Adrenal gland (tissue), 12 donors: ENCODE results near the gene H6PD. TPM values are rescaled to one million over a fixed set of nuclear protein-coding genes. Genes with fewer than 3 reads are reported as not detected.
A peak's percentile ranks its signal among the peaks of the same experiment; 100 is the strongest.

Source experiments
- DNase-seq, 7 donors: peaks; one replicate each; pipeline ENCODE4 v3.0.0-alpha.2; 2019 to 2020
- H3K27ac ChIP-seq, 5 donors: fragments of 200-600 bp; sonication (generic) in 4 of 5; 1 replicate in 3 of 5; 2 replicates in 2 of 5; pipeline versions ENCODE4 v1.5.1 to v1.8.0; 2016 to 2020; ENCODE audit warnings: mild to moderate bottlenecking in 1 of 5
- H3K27me3 ChIP-seq: fragments of 200-600 bp; 2 replicates; pipeline ENCODE4 v1.8.0; 2021
- H3K36me3 ChIP-seq, 2 donors: fragments of 200-600 bp; replicated peaks in 1 of 2; 1 replicate in 1 of 2; 2 replicates in 1 of 2; pipeline versions ENCODE4 v1.5.1 to v1.8.0; 2018 to 2022
- H3K4me1 ChIP-seq, 2 donors: fragments of 200-600 bp; replicated peaks in 1 of 2; 1 replicate in 1 of 2; 2 replicates in 1 of 2; pipeline versions ENCODE4 v1.5.1 to v1.8.0; 2018 to 2021
- H3K4me3 ChIP-seq, 4 donors: fragments of 200-600 bp; sonication (generic) in 3 of 4; one replicate each; pipeline ENCODE4 v1.5.1; 2016 to 2018
- H3K9me3 ChIP-seq, 3 donors: fragments of 200-600 bp; sonication (generic) in 1 of 3; replicated peaks in 1 of 3; 1 replicate in 2 of 3; 2 replicates in 1 of 3; pipeline versions ENCODE4 v1.5.1 to v1.8.0; 2016 to 2021
- CTCF ChIP-seq, 6 experiments: fragments of 450-650 bp in 4 of 6; fragments of 200-600 bp in 2 of 6; sonication (generic) in 1 of 6; IDR thresholded peaks; 1 replicate in 5 of 6; 2 replicates in 1 of 6; pipeline versions ENCODE4 v1.5.1 to v1.8.0; 2016 to 2021; ENCODE audit warnings: antibody characterized with exemption in 6 of 6, mild to moderate bottlenecking in 2 of 6, moderate library complexity in 1 of 6
- POLR2A ChIP-seq, 2 donors: fragments of 450-650 bp; IDR thresholded peaks; one replicate each; pipeline ENCODE4 v1.6.1; 2017; ENCODE audit warnings: antibody characterized with exemption in 2 of 2, mild to moderate bottlenecking in 2 of 2, moderate library complexity in 1 of 2
- whole genome bisulfite sequencing, 4 donors: extraction: QIAGEN DNeasy Blood & Tissue Kit in 2 of 4; methylation state at CpG; one replicate each; pipeline versions ENCODE4 v1.1.5 to v1.1.7; 2013 to 2017; 5-methylcytosine and 5-hydroxymethylcytosine counted together
- intact Hi-C, 2 donors: fragments of 100-400 bp; cut with DNase I; formaldehyde crosslinking; loops; one replicate each; pipeline versions ENCODE4 v1.14.1 to v1.15.0; 2022 to 2023
- polyA plus RNA-seq, 3 donors: library from polyadenylated mRNA; stranded (reverse); fragments of 200-250 nt in 2 of 3; fragments of 350-450 nt in 1 of 3; fragmentation: Illumina TruSeq in 1 of 3; extraction: RNeasy Lipid Tissue Mini Kit (QIAGEN cat#74804) in 1 of 3; gene quantifications; one replicate each; pipeline ENCODE4 v1.2.3, GENCODE V29; 2013 to 2014
- total RNA-seq, 9 donors: library from RNA; depleted of rRNA in 4 of 9; stranded (reverse); fragments of >200 nt in 4 of 9; fragments of 120-200 nt in 1 of 9; fragmentation: NEBNext Ultra II Directional in 1 of 9; extraction: Animal tissue kit (Norgen Biotek cat#: 25700) in 1 of 9; gene quantifications; one replicate each; pipeline versions ENCODE4 v1.1.0 to v1.2.4, GENCODE V29; 2013 to 2023
- donor health status: healthy with polysubstance abuse.
- donor health status: Bipolar disorder and iron deficiency.
- donor health status: DM: yes; HTN: yes; CAD: no.
- donor health status: DM: no; HTN: no; CAD: no.
- donor health status: DM: no; HTN: no; CAD: no.
- donor health status: DM: yes; HTN: yes; CAD: no.

H6PD gene
- total and polyA plus RNA-seq, 12 donors = 20.3 to 116 (median 80.4) TPM

GRCh38 chr1:9267827-9268581, 33.4 kb downstream of the H6PD start:
- H3K4me3 ChIP-seq = no peak overlapping the region

GRCh38 chr1:9269078-9269501, 34.5 kb downstream of the H6PD start:
- Histone ChIP-seq H3K9me3 (no peaks in the 10 kb centered on the region), H3K27me3 (no peaks in the 10 kb centered on the region), H3K4me1 (peaks cover 0 to 6% of the 10 kb centered on the region in 2 donors), H3K36me3 (peaks cover 0 to 25% of the 10 kb centered on the region in 2 donors), H3K4me3 (no peak overlapping the region), H3K27ac (no peak overlapping the region)
- intact Hi-C loops = loop anchor here in 1 of 2 donors (5.0 kb wide), 1 partner anchor 223 kb away; no protein-coding TSS in a partner anchor
- WGBS, 4 donors = 81 to 83% (median 82%) methylated on average over 15 to 17 of the region's 17 CpGs
- DNase-seq = peak in 1 of 7 donors; percentile 29
- TF ChIP-seq CTCF (IDR thresholded peaks at IDR 0.05) (no peak), POLR2A (IDR thresholded peaks at IDR 0.05) (no peak)

More at GRCh38 chr1:9267827-9268581, 33.4 kb downstream of the H6PD start:
- intact Hi-C loops = loop anchor here in 1 of 2 donors (5.0 kb wide), 1 partner anchor 224 kb away; no protein-coding TSS in a partner anchor
- Histone ChIP-seq H3K36me3 (peaks cover 0 to 36% of the 10 kb centered on the region in 2 donors), H3K9me3 (no peaks in the 10 kb centered on the region), H3K4me1 (peaks cover 0 to 6% of the 10 kb centered on the region in 2 donors), H3K27ac (no peak overlapping the region), H3K27me3 (no peaks in the 10 kb centered on the region)
- no peak for DNase-seq
- TF ChIP-seq POLR2A (IDR thresholded peaks at IDR 0.05) (no peak), CTCF (IDR thresholded peaks at IDR 0.05) (no peak)
- WGBS, 4 donors = 85 to 91% (median 87%) methylated on average over 7 of the region's 7 CpGs

GRCh38 chr1:9269721-9270120, 35.1 kb downstream of the H6PD start:
- Histone ChIP-seq H3K36me3 (peaks cover 0 to 19% of the 10 kb centered on the region in 2 donors), H3K4me3 (no peak overlapping the region), H3K27me3 (no peaks in the 10 kb centered on the region), H3K4me1 (peaks cover 0 to 6% of the 10 kb centered on the region in 2 donors), H3K9me3 (no peaks in the 10 kb centered on the region), H3K27ac (no peak overlapping the region)
- 80 to 93% (median 84%) methylated on average over 3 to 12 of the region's 12 CpGs for WGBS, 4 donors
- DNase-seq = no peak
- TF ChIP-seq POLR2A (IDR thresholded peaks at IDR 0.05) (no peak), CTCF (IDR thresholded peaks at IDR 0.05) (no peak)
- intact Hi-C loops = loop anchor here in 1 of 2 donors (5.0 kb wide), 1 partner anchor 223 kb away; no protein-coding TSS in a partner anchor

GRCh38 chr1:9270290-9270883, 35.8 kb downstream of the H6PD start:
- TF ChIP-seq CTCF (IDR thresholded peaks at IDR 0.05) (no peak), POLR2A (IDR thresholded peaks at IDR 0.05) (no peak)
- WGBS, 4 donors = 74 to 88% (median 80%) methylated on average over 10 to 15 of the region's 15 CpGs
- intact Hi-C loops = no loop called here
- H3K27me3 ChIP-seq = no peaks in the 10 kb centered on the region
- DNase-seq = peak in 1 of 7 donors; percentile 23
- H3K9me3 ChIP-seq = no peaks in the 10 kb centered on the region
- peaks cover 0 to 11% of the 10 kb centered on the region in 2 donors for H3K4me1 ChIP-seq
- no peak overlapping the region for H3K27ac ChIP-seq
- peaks cover 0 to 12% of the 10 kb centered on the region in 2 donors for H3K36me3 ChIP-seq
- H3K4me3 ChIP-seq = no peak overlapping the region
